Measurements from ENCODE around the gene TNS2. TPM values are rescaled to one million over a fixed set of nuclear protein-coding genes. Genes with fewer than 3 reads are reported as not detected.

Gene TNS2
- total RNA-seq, 1 experiment from 2014 or later = 13.1 TPM

DNA sequence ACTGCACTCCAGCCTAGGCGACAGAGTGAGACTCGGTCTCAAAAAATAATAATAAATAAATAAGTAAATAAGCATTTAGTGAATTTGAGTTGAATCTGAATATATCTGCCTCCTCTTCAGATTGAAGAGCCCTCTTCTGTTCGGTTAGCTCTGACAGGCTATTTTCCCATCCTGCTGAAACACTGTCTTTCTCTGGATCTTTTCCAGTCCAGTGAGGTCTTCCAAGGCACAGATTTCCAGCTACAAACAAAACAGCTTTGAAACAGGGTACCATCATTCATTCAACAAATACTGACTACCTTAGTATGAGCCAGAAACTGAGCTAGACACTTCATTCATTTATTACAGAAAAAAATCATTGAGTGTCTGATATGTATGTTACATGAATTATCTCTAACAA, 36.5 kb downstream of the TNS2 start:
- ATAC-seq (no peak), DNase-seq (no peak)
- intact Hi-C loops (cut with micrococcal nuclease) = no loop called here
- Histone ChIP-seq H3K9me2 (replicated peaks; ENCODE audit: low read length) (no peaks in the 10 kb centered on the region), H3K9me3 (ENCODE audit: low read length) (0 out of 2 replicates have a peak, but pooled peaks cover 10% of the 10 kb centered on the region), H3K9ac (ENCODE audit: low read length) (no peak overlapping the region), H3K79me2 (ENCODE audit: low read length) (no peaks in the 10 kb centered on the region), H3F3A (ENCODE audit: low read length, unreplicated experiment) (no peaks in the 10 kb centered on the region), H3K4me2 (ENCODE audit: low read length) (no peak overlapping the region), H3K27ac (ENCODE audit: low read length) (no peak overlapping the region), H4K20me1 (ENCODE audit: low read length) (no peaks in the 10 kb centered on the region), H3K36me3 (ENCODE audit: low read depth, low read length) (no peaks in the 10 kb centered on the region), H3K27me3 (ENCODE audit: low read length) (no peaks in the 10 kb centered on the region), H2AFZ (ENCODE audit: low read length) (no peak overlapping the region), H3K4me1 (ENCODE audit: insufficient read depth, low read length) (no peaks in the 10 kb centered on the region), H3K4me3 (ENCODE audit: low read length) (no peak overlapping the region)
- no TSS peak for BruUV-seq (replicated peaks)
- ChIA-PET POLR2A (ENCODE audit: unreplicated experiment) (no interaction called here), CTCF (no interaction called here)
- TF ChIP-seq EZH2 (IDR thresholded peaks at IDR 0.05; ENCODE audit: low read length, unreplicated experiment) = no peak
- TF ChIP-seq, protein P1, sequence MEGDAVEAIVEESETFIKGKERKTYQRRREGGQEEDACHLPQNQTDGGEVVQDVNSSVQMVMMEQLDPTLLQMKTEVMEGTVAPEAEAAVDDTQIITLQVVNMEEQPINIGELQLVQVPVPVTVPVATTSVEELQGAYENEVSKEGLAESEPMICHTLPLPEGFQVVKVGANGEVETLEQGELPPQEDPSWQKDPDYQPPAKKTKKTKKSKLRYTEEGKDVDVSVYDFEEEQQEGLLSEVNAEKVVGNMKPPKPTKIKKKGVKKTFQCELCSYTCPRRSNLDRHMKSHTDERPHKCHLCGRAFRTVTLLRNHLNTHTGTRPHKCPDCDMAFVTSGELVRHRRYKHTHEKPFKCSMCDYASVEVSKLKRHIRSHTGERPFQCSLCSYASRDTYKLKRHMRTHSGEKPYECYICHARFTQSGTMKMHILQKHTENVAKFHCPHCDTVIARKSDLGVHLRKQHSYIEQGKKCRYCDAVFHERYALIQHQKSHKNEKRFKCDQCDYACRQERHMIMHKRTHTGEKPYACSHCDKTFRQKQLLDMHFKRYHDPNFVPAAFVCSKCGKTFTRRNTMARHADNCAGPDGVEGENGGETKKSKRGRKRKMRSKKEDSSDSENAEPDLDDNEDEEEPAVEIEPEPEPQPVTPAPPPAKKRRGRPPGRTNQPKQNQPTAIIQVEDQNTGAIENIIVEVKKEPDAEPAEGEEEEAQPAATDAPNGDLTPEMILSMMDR (conservative IDR thresholded peaks at IDR 0.05; ENCODE audit: low read depth, low read length) = no peak
- TF ChIP-seq EZH2phosphoT487 (IDR thresholded peaks at IDR 0.05; ENCODE audit: borderline replicate concordance, low read length) = no peak

DNA sequence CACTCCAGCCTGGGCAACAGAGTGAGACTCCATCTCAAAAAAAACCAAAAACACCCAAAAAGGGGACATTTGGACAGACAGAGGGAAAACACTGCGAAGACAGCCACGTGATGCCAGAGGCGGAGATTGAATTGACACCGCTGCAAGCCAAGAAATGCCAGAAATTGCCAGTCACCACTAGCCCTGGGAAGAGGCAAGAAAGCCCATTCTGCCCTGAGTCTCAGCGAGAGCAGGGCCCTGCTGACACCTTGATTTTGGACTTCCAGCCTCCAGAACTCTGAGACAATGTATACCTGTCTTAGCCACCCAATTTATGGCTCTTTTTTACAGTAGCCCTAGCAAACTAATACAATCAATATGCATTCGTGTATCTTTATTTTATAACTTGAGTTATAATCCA, 40.2 kb downstream of the TNS2 start:
- Histone ChIP-seq H3K36me3 (ENCODE audit: low read depth, low read length) (no peaks in the 10 kb centered on the region), H3K4me3 (ENCODE audit: low read length) (no peak overlapping the region), H3K4me1 (ENCODE audit: insufficient read depth, low read length) (peaks cover 3% of the 10 kb centered on the region), H3K4me2 (ENCODE audit: low read length) (no peak overlapping the region), H3K9me3 (ENCODE audit: low read length) (0 out of 2 replicates have a peak, but pooled peaks cover 2% of the 10 kb centered on the region), H2AFZ (ENCODE audit: low read length) (no peak overlapping the region), H3K27me3 (ENCODE audit: low read length) (no peaks in the 10 kb centered on the region), H3K9ac (ENCODE audit: low read length) (no peak overlapping the region), H3K9me2 (replicated peaks; ENCODE audit: low read length) (no peaks in the 10 kb centered on the region), H3K79me2 (ENCODE audit: low read length) (no peaks in the 10 kb centered on the region), H3K27ac (ENCODE audit: low read length) (no peak overlapping the region), H3F3A (ENCODE audit: low read length, unreplicated experiment) (no peaks in the 10 kb centered on the region), H4K20me1 (ENCODE audit: low read length) (no peaks in the 10 kb centered on the region)
- ChIA-PET POLR2A (ENCODE audit: unreplicated experiment) (no interaction called here), CTCF (no interaction called here)
- no TSS peak for BruUV-seq (replicated peaks)
- intact Hi-C loops (cut with micrococcal nuclease) = no loop called here
- no peak for ATAC-seq
- no peak for DNase-seq
- TF ChIP-seq EZH2 (IDR thresholded peaks at IDR 0.05; ENCODE audit: low read length, unreplicated experiment) (no peak), EZH2phosphoT487 (IDR thresholded peaks at IDR 0.05; ENCODE audit: borderline replicate concordance, low read length) (no peak)
- TF ChIP-seq, protein P1 (conservative IDR thresholded peaks at IDR 0.05; ENCODE audit: low read depth, low read length) = no peak

DNA sequence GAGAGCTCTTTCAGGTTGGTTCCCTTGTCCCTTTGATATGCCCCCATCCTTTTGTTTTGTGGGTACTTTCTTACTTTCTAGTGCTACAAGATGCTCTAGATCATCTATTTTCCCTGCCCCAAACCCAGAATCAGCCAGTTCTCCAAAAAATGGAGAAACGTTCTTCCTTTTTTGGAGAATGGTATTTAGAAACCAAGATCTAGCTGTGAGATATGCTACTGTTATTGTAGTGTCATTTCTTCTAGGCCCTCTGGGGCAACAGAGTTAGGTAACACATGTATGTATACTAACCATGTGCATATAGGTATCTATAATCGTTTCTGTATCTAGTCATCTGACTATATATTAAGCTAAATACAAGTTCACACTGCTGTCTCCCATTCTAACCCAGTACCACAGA, 40.7 kb downstream of the TNS2 start:
- intact Hi-C loops (cut with micrococcal nuclease) = no loop called here

More for the DNA sequence above, 40.7 kb downstream of the TNS2 start:
- Histone ChIP-seq H3K9me3 (ENCODE audit: low read length) (no peaks in the 10 kb centered on the region), H3K27ac (ENCODE audit: low read length) (no peak overlapping the region), H3K79me2 (ENCODE audit: low read length) (no peaks in the 10 kb centered on the region), H3F3A (ENCODE audit: low read length, unreplicated experiment) (no peaks in the 10 kb centered on the region), H3K9me2 (replicated peaks; ENCODE audit: low read length) (no peaks in the 10 kb centered on the region), H3K4me1 (ENCODE audit: insufficient read depth, low read length) (peaks cover 4% of the 10 kb centered on the region), H4K20me1 (ENCODE audit: low read length) (no peaks in the 10 kb centered on the region), H3K36me3 (ENCODE audit: low read depth, low read length) (no peaks in the 10 kb centered on the region), H3K4me3 (ENCODE audit: low read length) (no peak overlapping the region), H3K9ac (ENCODE audit: low read length) (no peak overlapping the region), H3K27me3 (ENCODE audit: low read length) (no peaks in the 10 kb centered on the region), H3K4me2 (ENCODE audit: low read length) (no peak overlapping the region), H2AFZ (ENCODE audit: low read length) (no peak overlapping the region)
- TF ChIP-seq EZH2 (IDR thresholded peaks at IDR 0.05; ENCODE audit: low read length, unreplicated experiment) (no peak), EZH2phosphoT487 (IDR thresholded peaks at IDR 0.05; ENCODE audit: borderline replicate concordance, low read length) (no peak)
- TF ChIP-seq, protein P1 (conservative IDR thresholded peaks at IDR 0.05; ENCODE audit: low read depth, low read length) = no peak
- DNase-seq (no peak), ATAC-seq (no peak)
- BruUV-seq (replicated peaks) = no TSS peak
- CTCF ChIA-PET = no interaction called here
- POLR2A ChIA-PET (ENCODE audit: unreplicated experiment) = no interaction called here

Measured in PC-3 (cell line).